ENCODE results near the gene AMY1A.
"Not testable (repeated sequence)": the region's sequence is repeated elsewhere in the genome, so short reads cannot be mapped to it uniquely, and the experiment has no call there.

GRCh38 chr1:103643908-103644307, 11.7 kb upstream of the AMY1A start:
- not testable (repeated sequence) for TF ChIP-seq CTCF (IDR thresholded peaks at IDR 0.05); EZH2 (IDR thresholded peaks at IDR 0.05; ENCODE audit: borderline replicate concordance, insufficient read depth, low read depth, low read length, poor library complexity, severe bottlenecking)

Measured in B cell (primary cell).